GM10248 (cell line): ENCODE measurements around the gene TDG.
"Not testable (repeated sequence)": the region's sequence is repeated elsewhere in the genome, so short reads cannot be mapped to it uniquely, and the experiment has no call there.

Experiments used
- CTCF ChIA-PET: fragments of 300-600 bp; sonication (Branson Sonifier 250); formaldehyde crosslinking; extraction: SDS; loops from one replicate; lab custom pipeline; 2021; ENCODE audit warnings: antibody characterized with exemption; lab: Yijun Ruan, JAX
- POLR2A ChIA-PET: fragments of 350-650 bp; sonication (Branson Sonifier 250); formaldehyde crosslinking; extraction: SDS; loops from one replicate; lab custom pipeline; 2020; ENCODE audit warnings: antibody characterized with exemption; lab: Yijun Ruan, JAX
- DNase-seq: peaks from one replicate; pipeline ENCODE4 v3.0.0; 2012; ENCODE audit errors: extremely low spot score
- TF ChIP-seq, protein P1 (sequence below): IDR thresholded peaks from 2 replicates; pipeline ENCODE4 v1.5.1; 2012; ENCODE audit warnings: mild to moderate bottlenecking, low read depth; ENCODE audit errors: extremely low read depth, missing control alignments, control extremely low read depth

The TDG gene

DNA sequence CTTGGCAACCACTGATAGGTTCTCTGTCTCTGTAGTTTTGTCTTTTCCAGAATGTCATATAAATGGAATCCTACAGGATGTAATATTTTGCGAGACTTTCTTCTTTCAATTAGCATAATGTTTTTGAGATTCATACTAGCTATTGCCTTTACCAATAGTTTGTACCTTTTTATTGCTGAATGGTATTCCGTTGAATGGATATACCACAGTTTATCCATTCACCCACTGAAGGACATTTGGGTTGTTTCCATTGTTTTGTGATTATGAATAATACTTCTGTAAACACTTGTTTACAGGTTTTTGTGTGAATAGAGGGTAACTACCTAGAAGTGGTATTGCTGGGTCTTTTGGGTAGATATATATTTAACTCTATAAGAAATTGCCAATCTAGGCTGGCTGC is 58.0 kb downstream of the TDG start:
- TF ChIP-seq, protein P1, sequence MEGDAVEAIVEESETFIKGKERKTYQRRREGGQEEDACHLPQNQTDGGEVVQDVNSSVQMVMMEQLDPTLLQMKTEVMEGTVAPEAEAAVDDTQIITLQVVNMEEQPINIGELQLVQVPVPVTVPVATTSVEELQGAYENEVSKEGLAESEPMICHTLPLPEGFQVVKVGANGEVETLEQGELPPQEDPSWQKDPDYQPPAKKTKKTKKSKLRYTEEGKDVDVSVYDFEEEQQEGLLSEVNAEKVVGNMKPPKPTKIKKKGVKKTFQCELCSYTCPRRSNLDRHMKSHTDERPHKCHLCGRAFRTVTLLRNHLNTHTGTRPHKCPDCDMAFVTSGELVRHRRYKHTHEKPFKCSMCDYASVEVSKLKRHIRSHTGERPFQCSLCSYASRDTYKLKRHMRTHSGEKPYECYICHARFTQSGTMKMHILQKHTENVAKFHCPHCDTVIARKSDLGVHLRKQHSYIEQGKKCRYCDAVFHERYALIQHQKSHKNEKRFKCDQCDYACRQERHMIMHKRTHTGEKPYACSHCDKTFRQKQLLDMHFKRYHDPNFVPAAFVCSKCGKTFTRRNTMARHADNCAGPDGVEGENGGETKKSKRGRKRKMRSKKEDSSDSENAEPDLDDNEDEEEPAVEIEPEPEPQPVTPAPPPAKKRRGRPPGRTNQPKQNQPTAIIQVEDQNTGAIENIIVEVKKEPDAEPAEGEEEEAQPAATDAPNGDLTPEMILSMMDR = no peak
- ChIA-PET POLR2A (no interaction called here), CTCF (no interaction called here)
- no peak for DNase-seq

DNA sequence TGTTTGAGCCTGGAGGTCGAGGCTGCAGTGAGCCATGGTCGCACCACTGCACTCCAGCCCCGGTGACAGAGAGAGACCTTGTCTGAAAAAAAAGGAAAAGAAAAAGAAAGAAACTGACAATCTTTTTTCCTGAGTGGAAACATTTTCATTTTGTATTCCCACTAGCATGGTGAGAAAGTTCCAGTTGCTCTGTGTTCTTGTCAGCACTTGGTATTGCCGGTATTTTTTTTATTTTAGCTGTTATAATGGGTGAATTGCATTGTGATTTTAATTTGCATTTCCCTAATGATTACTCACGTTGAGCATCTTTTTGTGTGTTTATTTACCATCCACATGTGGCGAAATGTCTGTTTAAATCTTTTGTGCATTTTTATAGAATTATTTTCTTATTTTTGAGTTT is 58.7 kb downstream of the TDG start:
- POLR2A ChIA-PET = no interaction called here

DNA sequence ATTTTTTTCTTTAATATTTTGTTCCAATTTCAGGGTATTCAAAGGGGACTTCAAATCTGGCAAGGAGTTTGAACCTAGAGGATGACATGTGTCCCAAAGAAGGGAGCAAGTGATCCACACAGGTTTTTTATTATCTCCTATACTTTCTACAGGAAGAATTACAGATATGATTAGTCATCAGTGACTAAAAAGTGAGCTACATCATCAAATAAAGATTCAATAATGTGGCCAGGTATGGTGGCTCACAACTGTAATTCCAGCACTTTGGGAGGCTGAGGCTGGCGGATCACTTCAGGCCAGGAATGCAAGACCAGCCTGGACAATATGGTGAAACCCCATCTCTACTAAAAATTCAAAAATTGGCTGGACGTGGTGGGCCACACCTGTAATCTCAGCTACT is 60.1 kb downstream of the TDG start:
- TF ChIP-seq, protein P1 = no peak
- no peak for DNase-seq
- POLR2A ChIA-PET = no interaction called here
- CTCF ChIA-PET = no interaction called here

More for the DNA sequence above, 58.7 kb downstream of the TDG start:
- DNase-seq = no peak
- CTCF ChIA-PET = no interaction called here
- TF ChIP-seq, protein P1 = no peak

DNA sequence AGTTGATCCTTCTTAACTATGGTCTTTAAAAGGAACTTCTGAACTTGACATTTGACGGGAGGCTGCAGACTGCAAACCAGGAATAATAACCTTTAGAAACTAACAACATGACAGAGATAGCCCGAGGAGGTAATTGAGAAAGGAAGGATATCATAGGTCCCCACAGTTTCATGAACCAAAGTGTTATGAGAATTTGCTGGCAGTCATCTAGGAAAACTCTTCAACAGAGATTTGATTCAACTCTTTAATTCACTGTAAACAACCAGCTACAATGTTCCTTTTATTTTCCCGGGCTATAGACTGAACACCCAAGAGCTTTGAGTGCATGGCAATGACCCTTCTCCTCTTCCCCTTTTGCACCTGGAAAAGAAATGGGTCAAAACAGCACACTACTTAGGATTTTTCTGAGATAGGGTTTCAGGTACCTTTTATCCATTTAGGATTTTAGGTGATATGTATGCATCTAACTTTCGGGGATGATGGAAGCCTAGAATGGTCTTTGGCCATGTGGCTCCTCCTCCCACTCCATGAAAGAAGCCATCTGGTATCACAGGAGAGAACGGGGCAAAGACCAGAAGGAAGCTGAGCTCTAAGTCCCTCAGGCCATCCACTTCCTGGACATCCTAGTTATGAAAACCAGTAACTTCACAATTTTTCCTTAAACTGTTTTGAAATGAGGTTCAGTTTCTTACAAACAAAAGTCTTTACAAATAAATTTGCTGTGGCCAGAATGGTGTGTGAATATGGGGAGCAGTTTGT is 61.3 kb downstream of the TDG start:
- ChIA-PET POLR2A (no interaction called here), CTCF (interaction anchor here (0.9 kb wide), 1 partner anchor 396 kb away, joined by 3 read pairs; no protein-coding TSS in a partner anchor)
- TF ChIP-seq, protein P1 = no peak
- no peak for DNase-seq

DNA sequence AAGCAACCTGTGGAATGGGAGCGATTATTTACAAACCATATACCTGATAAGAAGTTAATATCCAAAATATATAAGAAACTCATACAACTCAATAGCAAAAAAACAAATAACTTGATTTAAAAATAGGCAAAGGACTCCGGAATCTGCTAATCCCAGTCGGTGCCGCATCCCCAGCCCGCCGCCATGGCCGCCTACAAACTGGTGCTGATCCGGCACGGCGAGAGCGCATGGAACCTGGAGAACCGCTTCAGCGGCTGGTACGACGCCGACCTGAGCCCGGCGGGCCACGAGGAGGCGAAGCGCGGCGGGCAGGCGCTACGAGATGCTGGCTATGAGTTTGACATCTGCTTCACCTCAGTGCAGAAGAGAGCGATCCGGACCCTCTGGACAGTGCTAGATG is 64.9 kb downstream of the TDG start:
- POLR2A ChIA-PET, DNase-seq: not testable (repeated sequence)
- CTCF ChIA-PET = interaction anchor here (1.1 kb wide), 1 partner anchor 11 kb away, joined by 3 read pairs; no protein-coding TSS in a partner anchor

DNA sequence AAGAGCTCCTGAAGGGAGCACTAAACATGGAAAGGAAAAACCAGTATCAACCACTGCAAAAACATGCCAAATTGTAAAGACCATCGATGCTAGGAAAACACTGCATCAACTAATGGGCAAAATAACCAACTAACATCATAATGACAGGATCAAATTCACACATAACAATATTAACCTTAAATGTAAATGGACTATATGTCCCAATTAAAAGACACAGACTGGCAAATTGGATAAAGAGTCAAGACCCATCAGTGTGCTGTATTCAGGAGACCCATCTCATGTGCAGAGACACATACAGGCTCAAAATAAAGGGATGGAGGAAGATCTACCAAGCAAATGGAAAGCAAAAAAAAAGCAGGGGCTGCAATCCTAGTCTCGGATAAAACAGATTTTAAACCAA is 70.5 kb downstream of the TDG start:
- DNase-seq, POLR2A ChIA-PET: not testable (repeated sequence)
- CTCF ChIA-PET = interaction anchor here (1.8 kb wide), 1 partner anchor 73 kb away, joined by 6 read pairs; no protein-coding TSS in a partner anchor
